ENCODE data around the gene LRP1B.

The LRP1B gene

DNA sequence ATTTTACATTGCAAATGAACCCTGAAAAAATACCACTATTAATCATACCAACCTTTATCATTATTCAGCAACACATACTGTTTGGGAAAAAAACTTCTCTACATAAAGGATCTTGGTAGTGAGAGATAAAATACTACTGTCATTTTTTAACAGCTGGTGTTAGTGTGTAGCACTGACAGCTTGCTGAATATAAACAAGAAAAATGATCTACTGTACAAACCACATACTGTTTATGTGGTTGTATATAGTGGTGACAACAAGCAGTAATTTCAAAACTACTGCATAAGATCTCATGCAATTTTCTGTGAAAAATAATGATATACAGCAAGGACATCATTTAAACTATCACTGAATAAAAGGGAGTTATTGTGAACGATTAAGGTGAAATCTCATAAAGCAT lies 601.2 kb downstream of the LRP1B start:
- Histone ChIP-seq H3K27me3 (no peaks in the 10 kb centered on the region), H3K27ac (no peak overlapping the region), H3K4me1 (ENCODE audit: control insufficient read depth in 1 of 2, insufficient read depth in 1 of 2, low read depth in 1 of 2, low read length in 1 of 2) (no peaks in the 10 kb centered on the region), H3K9me3 (no peaks in the 10 kb centered on the region), H3K36me3 (no peaks in the 10 kb centered on the region), H3K4me3 (ENCODE audit: low read depth in 1 of 2, low read length in 1 of 2) (no peak overlapping the region)
- TF ChIP-seq CTCF (IDR thresholded peaks at IDR 0.05): no peak

DNA sequence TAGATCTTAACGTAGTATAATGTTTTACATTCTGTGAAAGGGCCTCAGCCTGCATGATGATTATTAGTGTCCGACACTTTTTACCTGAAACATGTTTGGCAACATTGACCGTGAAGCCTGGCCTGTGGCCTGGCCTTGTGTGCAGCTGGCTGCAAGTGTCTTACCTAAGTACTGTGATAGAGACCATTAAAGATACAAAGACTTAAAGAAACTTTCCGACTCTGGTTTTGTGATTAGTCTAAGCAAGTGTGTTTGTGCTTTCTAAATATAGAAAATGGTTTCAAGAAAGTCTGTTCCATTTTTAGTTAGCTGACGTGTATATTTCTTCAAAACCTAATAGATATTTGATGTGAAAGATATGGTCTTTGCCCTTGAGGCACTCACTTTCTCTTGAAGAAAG lies 601.8 kb downstream of the LRP1B start:
- Histone ChIP-seq H3K27me3 (no peaks in the 10 kb centered on the region), H3K4me3 (ENCODE audit: low read depth in 1 of 2, low read length in 1 of 2) (no peak overlapping the region), H3K27ac (no peak overlapping the region), H3K36me3 (no peaks in the 10 kb centered on the region), H3K4me1 (ENCODE audit: control insufficient read depth in 1 of 2, insufficient read depth in 1 of 2, low read depth in 1 of 2, low read length in 1 of 2) (no peaks in the 10 kb centered on the region), H3K9me3 (no peaks in the 10 kb centered on the region)
- no peak for TF ChIP-seq CTCF (IDR thresholded peaks at IDR 0.05)

DNA sequence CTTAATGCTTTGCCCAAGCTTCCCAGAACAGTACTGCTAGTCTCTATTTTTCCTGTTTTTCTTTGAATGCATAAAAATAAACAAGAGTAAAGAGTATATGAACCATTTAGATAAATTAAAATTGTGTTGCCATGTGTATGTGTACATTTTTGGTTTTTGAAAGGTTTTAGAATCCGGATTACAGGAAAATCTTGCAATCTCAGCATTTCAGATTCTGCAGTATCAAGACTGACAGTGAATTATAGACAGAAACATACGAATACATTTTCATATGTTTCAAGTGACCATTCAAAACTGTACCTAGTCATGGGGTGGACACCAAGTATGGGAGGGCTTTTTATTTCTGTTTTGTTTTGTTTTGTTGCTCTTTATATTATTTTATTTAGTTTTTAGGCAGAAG lies 604.1 kb downstream of the LRP1B start:
- H3K4me1 ChIP-seq (ENCODE audit: control insufficient read depth in 1 of 2, insufficient read depth in 1 of 2, low read depth in 1 of 2, low read length in 1 of 2): no peaks in the 10 kb centered on the region
- H3K27me3 ChIP-seq: no peaks in the 10 kb centered on the region
- no peak for TF ChIP-seq CTCF (IDR thresholded peaks at IDR 0.05)
- no peaks in the 10 kb centered on the region for H3K36me3 ChIP-seq
- H3K27ac ChIP-seq: no peak overlapping the region
- no peak overlapping the region for H3K4me3 ChIP-seq (ENCODE audit: low read depth in 1 of 2, low read length in 1 of 2)
- no peaks in the 10 kb centered on the region for H3K9me3 ChIP-seq

- no peaks in the 10 kb centered on the region for H3K4me1 ChIP-seq (ENCODE audit: control insufficient read depth in 1 of 2, insufficient read depth in 1 of 2, low read depth in 1 of 2, low read length in 1 of 2)
- no peak overlapping the region for H3K27ac ChIP-seq
- H3K9me3 ChIP-seq: no peaks in the 10 kb centered on the region
- no peak overlapping the region for H3K4me3 ChIP-seq (ENCODE audit: low read depth in 1 of 2, low read length in 1 of 2)
- no peaks in the 10 kb centered on the region for H3K27me3 ChIP-seq
- no peaks in the 10 kb centered on the region for H3K36me3 ChIP-seq
- no peak for TF ChIP-seq CTCF (IDR thresholded peaks at IDR 0.05)
Observed at GRCh38 chr2:141524777-141525176, 606.0 kb downstream of the LRP1B start.

GRCh38 chr2:141523199-141523598 lies 607.6 kb downstream of the LRP1B start:
- Histone ChIP-seq H3K27ac (no peak overlapping the region), H3K4me1 (ENCODE audit: control insufficient read depth in 1 of 2, insufficient read depth in 1 of 2, low read depth in 1 of 2, low read length in 1 of 2) (no peaks in the 10 kb centered on the region), H3K36me3 (no peaks in the 10 kb centered on the region), H3K27me3 (no peaks in the 10 kb centered on the region), H3K9me3 (no peaks in the 10 kb centered on the region), H3K4me3 (ENCODE audit: low read depth in 1 of 2, low read length in 1 of 2) (no peak overlapping the region)
- no peak for TF ChIP-seq CTCF (IDR thresholded peaks at IDR 0.05)

DNA sequence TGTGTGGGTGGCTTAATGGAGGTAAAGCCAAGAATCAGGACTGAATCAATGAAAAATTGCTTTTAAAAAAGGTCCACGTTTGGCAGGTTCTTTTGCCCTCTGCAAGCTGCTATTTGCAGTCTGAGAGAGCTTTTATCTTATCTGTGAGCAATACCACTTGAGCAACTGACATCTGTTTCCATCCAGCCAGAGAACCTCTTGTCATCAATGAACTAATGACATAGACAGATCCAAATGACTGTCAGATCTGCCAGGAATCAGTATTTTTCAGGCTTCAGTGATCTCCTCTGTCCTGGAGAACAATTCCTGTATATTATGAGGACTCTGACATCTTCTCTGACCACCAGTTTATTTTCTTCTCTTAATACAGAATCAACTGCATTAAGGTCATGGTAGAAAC lies 608.1 kb downstream of the LRP1B start:
- Histone ChIP-seq H3K36me3 (no peaks in the 10 kb centered on the region), H3K9me3 (no peaks in the 10 kb centered on the region), H3K27me3 (no peaks in the 10 kb centered on the region), H3K4me1 (ENCODE audit: control insufficient read depth in 1 of 2, insufficient read depth in 1 of 2, low read depth in 1 of 2, low read length in 1 of 2) (no peaks in the 10 kb centered on the region), H3K4me3 (ENCODE audit: low read depth in 1 of 2, low read length in 1 of 2) (no peak overlapping the region), H3K27ac (no peak overlapping the region)
- TF ChIP-seq CTCF (IDR thresholded peaks at IDR 0.05): no peak

Measured in neutrophil (primary cell).